Measurements from ENCODE around the gene KLHL15.

Gene KLHL15

GRCh38 chrX:23993012-23993633 is 33.9 kb downstream of the KLHL15 start:
- Histone ChIP-seq H3K9me3 (ENCODE audit: control insufficient read depth, low read length) (no peaks in the 10 kb centered on the region), H2AFZ (no peak overlapping the region), H3K9ac (no peak overlapping the region), H3K36me3 (ENCODE audit: control insufficient read depth, insufficient read depth, low read length) (no peaks in the 10 kb centered on the region), H3K27ac (no peak overlapping the region), H3K79me2 (no peaks in the 10 kb centered on the region), H3K4me3 (ENCODE audit: low read depth, low read length) (no peak overlapping the region), H3K4me2 (ENCODE audit: low read length) (no peak overlapping the region), H3K4me1 (no peaks in the 10 kb centered on the region), H3K27me3 (ENCODE audit: control insufficient read depth, insufficient read depth, low read length) (no peaks in the 10 kb centered on the region)
- no peak for TF ChIP-seq CTCF (IDR thresholded peaks at IDR 0.05)

GRCh38 chrX:23992431-23992830 is 34.6 kb downstream of the KLHL15 start:
- no peaks in the 10 kb centered on the region for H3K79me2 ChIP-seq
- H3K4me2 ChIP-seq (ENCODE audit: low read length): no peak overlapping the region
- H3K27me3 ChIP-seq (ENCODE audit: control insufficient read depth, insufficient read depth, low read length): no peaks in the 10 kb centered on the region
- no peak for TF ChIP-seq CTCF (IDR thresholded peaks at IDR 0.05)
- no peak overlapping the region for H2AFZ ChIP-seq
- no peaks in the 10 kb centered on the region for H3K4me1 ChIP-seq
- H3K9me3 ChIP-seq (ENCODE audit: control insufficient read depth, low read length): no peaks in the 10 kb centered on the region
- no peaks in the 10 kb centered on the region for H3K36me3 ChIP-seq (ENCODE audit: control insufficient read depth, insufficient read depth, low read length)
- H3K27ac ChIP-seq: no peak overlapping the region
- H3K4me3 ChIP-seq (ENCODE audit: low read depth, low read length): no peak overlapping the region
- H3K9ac ChIP-seq: no peak overlapping the region

GRCh38 chrX:23990455-23990854 is 36.5 kb downstream of the KLHL15 start:
- H3K4me1 ChIP-seq: no peaks in the 10 kb centered on the region

GRCh38 chrX:23989689-23990088 is 37.3 kb downstream of the KLHL15 start:
- no peaks in the 10 kb centered on the region for H3K79me2 ChIP-seq
- no peak overlapping the region for H3K4me3 ChIP-seq (ENCODE audit: low read depth, low read length)
- no peak overlapping the region for H3K4me2 ChIP-seq (ENCODE audit: low read length)
- TF ChIP-seq CTCF (IDR thresholded peaks at IDR 0.05): no peak
- no peaks in the 10 kb centered on the region for H3K36me3 ChIP-seq (ENCODE audit: control insufficient read depth, insufficient read depth, low read length)
- H3K4me1 ChIP-seq: no peaks in the 10 kb centered on the region
- H3K27me3 ChIP-seq (ENCODE audit: control insufficient read depth, insufficient read depth, low read length): no peaks in the 10 kb centered on the region
- H3K27ac ChIP-seq: no peak overlapping the region
- H3K9ac ChIP-seq: no peak overlapping the region
- no peaks in the 10 kb centered on the region for H3K9me3 ChIP-seq (ENCODE audit: control insufficient read depth, low read length)
- no peak overlapping the region for H2AFZ ChIP-seq

More at GRCh38 chrX:23990455-23990854, 36.5 kb downstream of the KLHL15 start:
- Histone ChIP-seq H3K79me2 (no peaks in the 10 kb centered on the region), H3K4me2 (ENCODE audit: low read length) (no peak overlapping the region), H3K36me3 (ENCODE audit: control insufficient read depth, insufficient read depth, low read length) (no peaks in the 10 kb centered on the region), H3K9me3 (ENCODE audit: control insufficient read depth, low read length) (no peaks in the 10 kb centered on the region), H2AFZ (no peak overlapping the region), H3K9ac (no peak overlapping the region), H3K27ac (no peak overlapping the region), H3K4me3 (ENCODE audit: low read depth, low read length) (no peak overlapping the region), H3K27me3 (ENCODE audit: control insufficient read depth, insufficient read depth, low read length) (no peaks in the 10 kb centered on the region)
- TF ChIP-seq CTCF (IDR thresholded peaks at IDR 0.05): no peak

- Histone ChIP-seq H3K27me3 (ENCODE audit: control insufficient read depth, insufficient read depth, low read length) (no peaks in the 10 kb centered on the region), H3K4me3 (ENCODE audit: low read depth, low read length) (no peak overlapping the region), H3K9ac (no peak overlapping the region), H3K79me2 (no peaks in the 10 kb centered on the region), H3K36me3 (ENCODE audit: control insufficient read depth, insufficient read depth, low read length) (no peaks in the 10 kb centered on the region), H3K9me3 (ENCODE audit: control insufficient read depth, low read length) (no peaks in the 10 kb centered on the region), H3K4me2 (ENCODE audit: low read length) (no peak overlapping the region), H3K27ac (no peak overlapping the region), H2AFZ (no peak overlapping the region), H3K4me1 (no peaks in the 10 kb centered on the region)
- no peak for TF ChIP-seq CTCF (IDR thresholded peaks at IDR 0.05)
These were observed 44.1 kb downstream of the KLHL15 start for GRCh38 chrX:23982891-23983290.
